Naive thymus-derived CD4-positive, alpha-beta T cell (primary cell): ENCODE data around the gene BAIAP2L2. TPM values are rescaled to one million over a fixed set of nuclear protein-coding genes. Genes with fewer than 3 reads are reported as not detected.

Experiments used
- ATAC-seq: fragments of 150-1000 bp; cut with Tn5 transposase; 2 replicates; pipeline ENCODE4 v1.10.0; 2021; ENCODE audit warnings: mild to moderate bottlenecking, moderate library complexity
- CTCF ChIA-PET: fragments of 350-600 bp; sonication (Branson Sonifier 250); formaldehyde crosslinking; loops from one replicate; lab custom pipeline; 2021; ENCODE audit warnings: antibody characterized with exemption; lab: Charles Lee
- POLR2A ChIA-PET: fragments of 350-600 bp; sonication (Branson Sonifier 250); formaldehyde crosslinking; loops from one replicate; lab custom pipeline; 2021; ENCODE audit warnings: antibody characterized with exemption, inconsistent platforms; lab: Charles Lee
- DNase-seq, 9 donors: peaks; one replicate each; pipeline versions ENCODE4 v3.0.0 to v3.0.0-alpha.2; 2020 to 2022; ENCODE audit warnings: mixed read lengths in 1 of 9
- H3K27ac ChIP-seq: one replicate; pipeline ENCODE4 v1.7.0; 2013; ENCODE audit warnings: mild to moderate bottlenecking, low read depth, low read length, moderate library complexity
- H3K27me3 ChIP-seq, 2 donors: one replicate each; pipeline ENCODE4 v1.7.0; 2013; ENCODE audit warnings: low read length in 2 of 2, mild to moderate bottlenecking in 2 of 2, moderate library complexity in 2 of 2; ENCODE audit not compliant: control insufficient read depth in 2 of 2, insufficient read depth in 2 of 2
- H3K36me3 ChIP-seq, 3 experiments: 1 replicate in 2 of 3; 2 replicates in 1 of 3; pipeline ENCODE4 v1.7.0; 2013; ENCODE audit warnings: low read length in 3 of 3, mild to moderate bottlenecking in 3 of 3, moderate library complexity in 1 of 3; ENCODE audit not compliant: insufficient read depth in 3 of 3, control insufficient read depth in 2 of 3
- H3K4me1 ChIP-seq, 2 donors: one replicate each; pipeline ENCODE4 v1.7.0; 2013; ENCODE audit warnings: low read length in 2 of 2, mild to moderate bottlenecking in 2 of 2, moderate library complexity in 1 of 2; ENCODE audit not compliant: control insufficient read depth in 2 of 2, insufficient read depth in 2 of 2
- H3K4me3 ChIP-seq: 2 replicates; pipeline ENCODE4 v1.7.0; 2013; ENCODE audit warnings: mild to moderate bottlenecking, low read length
- H3K9me3 ChIP-seq, 3 experiments: 1 replicate in 2 of 3; 2 replicates in 1 of 3; pipeline ENCODE4 v1.7.0; 2013; ENCODE audit warnings: low read length in 3 of 3; ENCODE audit not compliant: control insufficient read depth in 2 of 3
- H3K27ac Mint-ChIP-seq, 9 donors: one replicate each; pipeline ENCODE4 v1.8.0; 2020 to 2022; ENCODE audit warnings: mixed read lengths in 9 of 9, mild to moderate bottlenecking in 8 of 9, moderate library complexity in 5 of 9, inconsistent platforms in 2 of 9
- H3K27me3 Mint-ChIP-seq, 5 donors: one replicate each; pipeline ENCODE4 v1.8.0; 2021 to 2022; ENCODE audit warnings: mixed read lengths in 5 of 5, mild to moderate bottlenecking in 1 of 5
- H3K36me3 Mint-ChIP-seq, 5 donors: one replicate each; pipeline ENCODE4 v1.8.0; 2020 to 2022; ENCODE audit warnings: mixed read lengths in 5 of 5, mild to moderate bottlenecking in 3 of 5, inconsistent platforms in 1 of 5
- H3K4me1 Mint-ChIP-seq, 7 donors: one replicate each; pipeline ENCODE4 v1.8.0; 2020 to 2022; ENCODE audit warnings: mixed read lengths in 7 of 7, mild to moderate bottlenecking in 3 of 7, inconsistent platforms in 1 of 7
- H3K4me3 Mint-ChIP-seq, 10 donors: one replicate each; pipeline ENCODE4 v1.8.0; 2020 to 2022; ENCODE audit warnings: mild to moderate bottlenecking in 10 of 10, mixed read lengths in 10 of 10, moderate library complexity in 6 of 10, inconsistent platforms in 2 of 10
- H3K9me3 Mint-ChIP-seq, 11 donors: one replicate each; pipeline ENCODE4 v1.8.0; 2020 to 2022; ENCODE audit warnings: mixed read lengths in 11 of 11, mild to moderate bottlenecking in 4 of 11, inconsistent platforms in 1 of 11, moderate library complexity in 1 of 11
- intact Hi-C, 2 donors: fragments of 100-400 bp; cut with micrococcal nuclease; formaldehyde crosslinking; loops; one replicate each; pipeline ENCODE4 v1.15.1; 2023
- polyA plus RNA-seq, 2 donors: library from polyadenylated mRNA; unstranded; fragments of 300-500 nt; fragmentation: Illumina TruSeq; gene quantifications; one replicate each; pipeline ENCODE4 v1.2.3, GENCODE V29; 2021
- total RNA-seq, 6 experiments: library from RNA in 5 of 6; stranded (reverse) in 5 of 6; gene quantifications; 1 replicate in 5 of 6; 2 replicates in 1 of 6; pipeline ENCODE4 v1.2.3 and lab custom pipeline; 2021 to 2026

BAIAP2L2 gene
- total and polyA plus RNA-seq, 7 experiments from 2014 or later, result 0.46 to 3.9 (median 1.9) TPM; not detected in 2

- Histone ChIP-seq H3K36me3 (peaks cover 0 to 14% (median 0%) of the 10 kb centered on the region in 3 experiments), H3K27me3 (no peaks in the 10 kb centered on the region), H3K9me3 (no peaks in the 10 kb centered on the region), H3K27ac (no peak overlapping the region), H3K4me1 (no peaks in the 10 kb centered on the region), H3K4me3 (no peak overlapping the region)
- no peak overlapping the region for H3K4me3 Mint-ChIP-seq
- peaks cover 0 to 16% (median 6%) of the 10 kb centered on the region in 5 donors for H3K27me3 Mint-ChIP-seq
- H3K27ac Mint-ChIP-seq, result no peak overlapping the region
- H3K36me3 Mint-ChIP-seq, result peaks cover 0 to 42% (median 16%) of the 10 kb centered on the region in 5 donors
- ATAC-seq (no peak), DNase-seq (no peak)
- peaks cover 0 to 2% (median 0%) of the 10 kb centered on the region in 11 donors for H3K9me3 Mint-ChIP-seq
- ChIA-PET CTCF (no interaction called here), POLR2A (no interaction called here)
- intact Hi-C loops, result no loop called here
- H3K4me1 Mint-ChIP-seq, result no peaks in the 10 kb centered on the region
These were observed 21.6 kb downstream of the BAIAP2L2 start for GRCh38 chr22:38088629-38089473.

GRCh38 chr22:38087855-38088254 lies 22.6 kb downstream of the BAIAP2L2 start:
- Mint-ChIP-seq H3K4me1 (no peaks in the 10 kb centered on the region), H3K36me3 (peaks cover 0 to 32% (median 13%) of the 10 kb centered on the region in 5 donors), H3K27me3 (peaks cover 4 to 22% (median 13%) of the 10 kb centered on the region in 5 donors), H3K27ac (no peak overlapping the region), H3K9me3 (peaks cover 0 to 2% (median 0%) of the 10 kb centered on the region in 11 donors), H3K4me3 (peak overlapping the region in 1 of 10 donors; percentile 7)
- peaks cover 0 to 9% (median 0%) of the 10 kb centered on the region in 3 experiments for H3K36me3 ChIP-seq
- no peak overlapping the region for H3K4me3 ChIP-seq
- no peak overlapping the region for H3K27ac ChIP-seq
- intact Hi-C loops, result no loop called here
- no peaks in the 10 kb centered on the region for H3K27me3 ChIP-seq
- CTCF ChIA-PET, result no interaction called here
- no peaks in the 10 kb centered on the region for H3K4me1 ChIP-seq
- POLR2A ChIA-PET, result interaction anchor here (0.6 kb wide), 1 partner anchor 77 kb away, joined by 4 read pairs; no protein-coding TSS in a partner anchor
- no peaks in the 10 kb centered on the region for H3K9me3 ChIP-seq
- ATAC-seq (no peak), DNase-seq (no peak)

- intact Hi-C loops, result no loop called here
- Mint-ChIP-seq H3K36me3 (peaks cover 0 to 26% (median 7%) of the 10 kb centered on the region in 5 donors), H3K4me3 (no peak overlapping the region), H3K27me3 (peaks cover 4 to 26% (median 14%) of the 10 kb centered on the region in 5 donors), H3K27ac (no peak overlapping the region), H3K9me3 (peaks cover 0 to 2% (median 0%) of the 10 kb centered on the region in 11 donors), H3K4me1 (peaks cover 0 to 3% (median 0%) of the 10 kb centered on the region in 7 donors)
- ATAC-seq, result no peak
- Histone ChIP-seq H3K4me1 (peaks cover under 1 to 7% of the 10 kb centered on the region in 2 donors), H3K9me3 (no peaks in the 10 kb centered on the region), H3K4me3 (no peak overlapping the region), H3K27me3 (peaks cover 0 to 8% of the 10 kb centered on the region in 2 donors), H3K36me3 (peaks cover 0 to 9% (median 0%) of the 10 kb centered on the region in 3 experiments), H3K27ac (no peak overlapping the region)
- no peak for DNase-seq
- CTCF ChIA-PET, result no interaction called here
- POLR2A ChIA-PET, result no interaction called here
These were observed 23.5 kb downstream of the BAIAP2L2 start for GRCh38 chr22:38086942-38087341.

GRCh38 chr22:38086001-38086845 lies 24.3 kb downstream of the BAIAP2L2 start:
- no peaks in the 10 kb centered on the region for H3K9me3 ChIP-seq
- Mint-ChIP-seq H3K36me3 (peaks cover 0 to 22% (median 4%) of the 10 kb centered on the region in 5 donors), H3K4me3 (no peak overlapping the region), H3K4me1 (peaks cover 0 to 6% (median 0%) of the 10 kb centered on the region in 7 donors), H3K9me3 (peaks cover 0 to 2% (median 0%) of the 10 kb centered on the region in 11 donors), H3K27ac (no peak overlapping the region), H3K27me3 (peaks cover 4 to 30% (median 17%) of the 10 kb centered on the region in 5 donors)
- H3K36me3 ChIP-seq, result peaks cover 0 to 9% (median 0%) of the 10 kb centered on the region in 3 experiments
- POLR2A ChIA-PET, result no interaction called here
- no peak overlapping the region for H3K27ac ChIP-seq
- peaks cover 3 to 9% of the 10 kb centered on the region in 2 donors for H3K4me1 ChIP-seq
- H3K4me3 ChIP-seq, result no peak overlapping the region
- DNase-seq, result no peak
- intact Hi-C loops, result no loop called here
- H3K27me3 ChIP-seq, result peaks cover 0 to 8% of the 10 kb centered on the region in 2 donors
- CTCF ChIA-PET, result no interaction called here
- ATAC-seq, result no peak

- DNase-seq, result no peak
- POLR2A ChIA-PET, result no interaction called here
- H3K9me3 ChIP-seq, result no peaks in the 10 kb centered on the region
These were observed 25.0 kb downstream of the BAIAP2L2 start for GRCh38 chr22:38085501-38085900.

DNA sequence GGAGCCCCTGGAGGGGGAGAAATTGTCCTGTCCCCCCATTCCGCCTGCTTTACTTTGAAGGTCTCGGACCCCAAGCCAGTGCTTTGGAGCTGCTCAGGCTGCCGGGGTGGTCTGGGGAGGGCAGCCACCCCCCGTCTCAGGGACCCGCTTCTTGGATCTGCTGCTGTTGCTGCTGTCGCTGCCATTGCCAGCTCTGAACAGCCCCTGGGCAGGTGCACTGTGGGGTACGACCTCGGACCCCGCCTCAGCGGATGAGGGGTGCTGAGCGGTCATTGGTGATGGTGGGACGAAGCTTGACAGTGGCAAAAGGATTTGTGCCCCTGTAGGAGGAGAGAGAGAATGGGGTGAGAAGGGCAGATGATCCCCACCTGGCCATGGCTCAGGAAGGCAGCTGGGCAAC lies 25.4 kb downstream of the BAIAP2L2 start:
- DNase-seq (no peak), ATAC-seq (no peak)
- Histone ChIP-seq H3K27ac (no peak overlapping the region), H3K9me3 (no peaks in the 10 kb centered on the region), H3K27me3 (peaks cover 0 to 8% of the 10 kb centered on the region in 2 donors), H3K4me1 (peaks cover 3 to 9% of the 10 kb centered on the region in 2 donors), H3K36me3 (peaks cover 0 to 9% (median 0%) of the 10 kb centered on the region in 3 experiments), H3K4me3 (no peak overlapping the region)
- peaks cover 0 to 6% (median 0%) of the 10 kb centered on the region in 7 donors for H3K4me1 Mint-ChIP-seq
- intact Hi-C loops, result no loop called here
- POLR2A ChIA-PET, result no interaction called here
- H3K4me3 Mint-ChIP-seq, result no peak overlapping the region
- no peak overlapping the region for H3K27ac Mint-ChIP-seq
- CTCF ChIA-PET, result no interaction called here
- H3K27me3 Mint-ChIP-seq, result peaks cover 0 to 33% (median 8%) of the 10 kb centered on the region in 5 donors
- peaks cover 0 to 15% (median 0%) of the 10 kb centered on the region in 5 donors for H3K36me3 Mint-ChIP-seq
- H3K9me3 Mint-ChIP-seq, result peaks cover 0 to 2% (median 0%) of the 10 kb centered on the region in 11 donors

More at GRCh38 chr22:38085501-38085900, 25.0 kb downstream of the BAIAP2L2 start:
- Mint-ChIP-seq H3K36me3 (peaks cover 0 to 18% (median 1%) of the 10 kb centered on the region in 5 donors), H3K4me3 (no peak overlapping the region), H3K27ac (no peak overlapping the region), H3K4me1 (peaks cover 0 to 6% (median 0%) of the 10 kb centered on the region in 7 donors), H3K9me3 (peaks cover 0 to 2% (median 0%) of the 10 kb centered on the region in 11 donors), H3K27me3 (peaks cover 4 to 33% (median 11%) of the 10 kb centered on the region in 5 donors)
- no peak overlapping the region for H3K27ac ChIP-seq
- peaks cover 3 to 9% of the 10 kb centered on the region in 2 donors for H3K4me1 ChIP-seq
- H3K27me3 ChIP-seq, result peaks cover 0 to 8% of the 10 kb centered on the region in 2 donors
- no peak for ATAC-seq
- CTCF ChIA-PET, result no interaction called here
- intact Hi-C loops, result no loop called here
- peaks cover 0 to 9% (median 0%) of the 10 kb centered on the region in 3 experiments for H3K36me3 ChIP-seq
- no peak overlapping the region for H3K4me3 ChIP-seq
